GM12878 (cell line): ENCODE data around the gene BBC3. TPM values are rescaled to one million over a fixed set of nuclear protein-coding genes. Genes with fewer than 3 reads are reported as not detected.

Experiments used
- CBFB ChIP-seq: IDR thresholded peaks from 2 replicates; pipeline ENCODE4 v1.6.1; 2016; ENCODE audit warnings: antibody characterized with exemption, low read depth
- CREB1 ChIP-seq: IDR thresholded peaks from 2 replicates; pipeline ENCODE4 v1.6.1; 2012; ENCODE audit warnings: low read depth, mild to moderate bottlenecking, inconsistent platforms
- E2F8 ChIP-seq: fragments of 450-650 bp; IDR thresholded peaks from 2 replicates; pipeline ENCODE4 v1.6.1; 2018; ENCODE audit warnings: mild to moderate bottlenecking, low read depth, moderate library complexity; ENCODE audit not compliant: partially characterized antibody
- ESRRA ChIP-seq: IDR thresholded peaks from 2 replicates; pipeline ENCODE4 v1.6.1; 2012; ENCODE audit warnings: mild to moderate bottlenecking, low read length, improper control_type of control experiment
- IRF3 ChIP-seq: fragments of 450-650 bp; IDR thresholded peaks from 2 replicates; pipeline ENCODE4 v1.6.1; 2014; ENCODE audit warnings: mild to moderate bottlenecking
- LARP7 ChIP-seq: fragments of 450-650 bp; IDR thresholded peaks from 2 replicates; pipeline ENCODE4 v1.6.1; 2017; ENCODE audit warnings: mild to moderate bottlenecking
- MEF2B ChIP-seq: fragments of 450-650 bp; IDR thresholded peaks from 2 replicates; pipeline ENCODE4 v1.6.1; 2018; ENCODE audit warnings: mild to moderate bottlenecking, moderate library complexity; ENCODE audit not compliant: partially characterized antibody, poor library complexity, severe bottlenecking
- RUNX3 ChIP-seq: IDR thresholded peaks from 2 replicates; pipeline ENCODE4 v1.6.1; 2012; ENCODE audit warnings: low read length, inconsistent platforms
- SMAD1 ChIP-seq: fragments of 450-650 bp; IDR thresholded peaks from 2 replicates; pipeline ENCODE4 v1.6.1; 2018; ENCODE audit warnings: mild to moderate bottlenecking, low read depth; ENCODE audit not compliant: partially characterized antibody
- YBX1 ChIP-seq: fragments of 450-650 bp; IDR thresholded peaks from 2 replicates; pipeline ENCODE4 v1.6.1; 2016; ENCODE audit warnings: antibody characterized with exemption
- ZBED1 ChIP-seq: IDR thresholded peaks from 2 replicates; pipeline ENCODE4 v1.6.1; 2016; ENCODE audit warnings: borderline replicate concordance
- ZBTB11 ChIP-seq: fragments of 450-650 bp; formaldehyde crosslinking; IDR thresholded peaks from 2 replicates; pipeline ENCODE4 v1.5.0; 2022; ENCODE audit warnings: mild to moderate bottlenecking, missing genetic modification characterization
- ZSCAN29 ChIP-seq: fragments of 450-650 bp; IDR thresholded peaks from 2 replicates; pipeline ENCODE4 v1.6.1; 2017; ENCODE audit warnings: mild to moderate bottlenecking, moderate library complexity
- ZZZ3 ChIP-seq: IDR thresholded peaks from 2 replicates; pipeline ENCODE4 v1.6.1; 2011; ENCODE audit warnings: low read depth; ENCODE audit not compliant: control insufficient read depth, insufficient read length
- polyA plus RNA-seq, 11 experiments: library from polyadenylated mRNA; depleted of rRNA in 4 of 11; unstranded in 6 of 11; stranded (reverse) in 5 of 11; fragments of >200 nt; fragmentation: Nextera tagmentation in 4 of 11; fragmentation: Illumina TruSeq in 1 of 11; extraction: Ambion mirVana in 4 of 11; extraction: Trizol in 1 of 11; gene quantifications; 1 replicate in 1 of 11; 2 replicates in 10 of 11; pipeline versions ENCODE4 v1.2.1 to v1.2.3, GENCODE V29; 2011 to 2016; ENCODE audit warnings: inconsistent platforms in 2 of 11, missing spikeins in 2 of 11, low read depth in 1 of 11
- total RNA-seq, 4 experiments: library from RNA; depleted of rRNA in 3 of 4; stranded (reverse); fragments of >200 nt in 3 of 4; fragmentation: Illumina TruSeq in 1 of 4; extraction: Trizol in 1 of 4; gene quantifications; 2 replicates each; pipeline versions ENCODE4 v1.2.1 to v1.2.3, GENCODE V29; 2013 to 2021
- TF ChIP-seq, protein P1 (sequence below): fragments of 150-350 bp; IDR thresholded peaks from 2 replicates; pipeline ENCODE4 v1.6.1; 2014; ENCODE audit warnings: mild to moderate bottlenecking, low read depth, low read length
- TF ChIP-seq, protein P2 (sequence below): fragments of 450-650 bp; IDR thresholded peaks from 2 replicates; pipeline ENCODE4 v1.6.1; 2016; ENCODE audit warnings: mild to moderate bottlenecking

The BBC3 gene
- total and polyA plus RNA-seq, 10 of the 15 experiments (the other 5 are each of a cell fraction or from before 2014, with no cell fraction given): 0.10 to 17.9 (median 7.5) TPM

DNA sequence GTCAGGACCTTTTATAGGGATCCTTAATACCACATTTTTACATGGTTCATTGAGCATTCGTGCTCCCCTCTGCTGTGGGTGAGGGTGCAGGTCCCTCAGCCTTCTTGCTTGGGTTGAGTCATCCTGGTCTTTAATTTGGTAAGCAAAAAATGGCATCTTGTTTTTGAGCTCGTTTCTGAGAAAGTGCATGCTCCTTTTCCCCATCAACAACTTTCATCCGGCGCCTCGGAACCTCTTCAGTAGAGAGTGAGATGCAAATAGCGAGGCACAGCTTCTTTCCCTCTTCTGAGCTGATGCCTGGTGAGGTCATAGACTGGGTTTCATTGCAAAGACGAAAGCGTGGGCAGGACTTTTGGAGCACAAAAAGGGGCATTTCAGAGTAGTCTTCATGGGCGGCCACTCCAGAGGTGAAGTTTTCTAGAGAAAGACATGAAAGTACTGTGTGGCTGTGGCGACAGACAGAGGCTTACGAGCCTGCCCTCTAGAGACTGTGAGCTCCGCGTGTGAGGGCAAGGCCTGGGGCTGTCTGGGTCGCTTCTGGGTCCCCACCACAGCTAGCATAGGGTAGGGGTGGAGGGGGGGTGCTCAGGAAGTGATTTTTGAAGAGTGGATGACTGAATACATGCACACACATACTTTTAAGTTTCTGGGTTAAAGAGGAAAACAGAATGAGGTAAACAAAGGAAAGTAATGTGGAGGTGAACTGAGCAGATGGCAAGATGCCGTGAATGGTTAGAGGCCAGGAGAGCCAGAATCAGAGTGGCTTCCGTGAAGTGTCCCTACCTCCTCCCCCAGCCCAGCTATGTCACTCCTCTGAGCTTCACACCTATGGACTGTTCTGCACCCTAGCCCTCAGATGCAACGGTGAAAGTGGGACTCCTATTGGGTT lies 44.3 kb downstream of the BBC3 start (continued):
- TF ChIP-seq, protein P1, sequence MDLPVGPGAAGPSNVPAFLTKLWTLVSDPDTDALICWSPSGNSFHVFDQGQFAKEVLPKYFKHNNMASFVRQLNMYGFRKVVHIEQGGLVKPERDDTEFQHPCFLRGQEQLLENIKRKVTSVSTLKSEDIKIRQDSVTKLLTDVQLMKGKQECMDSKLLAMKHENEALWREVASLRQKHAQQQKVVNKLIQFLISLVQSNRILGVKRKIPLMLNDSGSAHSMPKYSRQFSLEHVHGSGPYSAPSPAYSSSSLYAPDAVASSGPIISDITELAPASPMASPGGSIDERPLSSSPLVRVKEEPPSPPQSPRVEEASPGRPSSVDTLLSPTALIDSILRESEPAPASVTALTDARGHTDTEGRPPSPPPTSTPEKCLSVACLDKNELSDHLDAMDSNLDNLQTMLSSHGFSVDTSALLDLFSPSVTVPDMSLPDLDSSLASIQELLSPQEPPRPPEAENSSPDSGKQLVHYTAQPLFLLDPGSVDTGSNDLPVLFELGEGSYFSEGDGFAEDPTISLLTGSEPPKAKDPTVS: no peak
- TF ChIP-seq ZZZ3 (no peak), RUNX3 (peak; percentile 49), ESRRA (no peak), SMAD1 (no peak), IRF3 (no peak), CBFB (0 out of 2 replicates have a peak, but pooled peaks have one; percentile 15), CREB1 (peak; percentile 91), MEF2B (peak; percentile 71), LARP7 (no peak), E2F8 (no peak), YBX1 (no peak), ZSCAN29 (no peak), ZBTB11 (no peak), ZBED1 (no peak)
- TF ChIP-seq, protein P2, sequence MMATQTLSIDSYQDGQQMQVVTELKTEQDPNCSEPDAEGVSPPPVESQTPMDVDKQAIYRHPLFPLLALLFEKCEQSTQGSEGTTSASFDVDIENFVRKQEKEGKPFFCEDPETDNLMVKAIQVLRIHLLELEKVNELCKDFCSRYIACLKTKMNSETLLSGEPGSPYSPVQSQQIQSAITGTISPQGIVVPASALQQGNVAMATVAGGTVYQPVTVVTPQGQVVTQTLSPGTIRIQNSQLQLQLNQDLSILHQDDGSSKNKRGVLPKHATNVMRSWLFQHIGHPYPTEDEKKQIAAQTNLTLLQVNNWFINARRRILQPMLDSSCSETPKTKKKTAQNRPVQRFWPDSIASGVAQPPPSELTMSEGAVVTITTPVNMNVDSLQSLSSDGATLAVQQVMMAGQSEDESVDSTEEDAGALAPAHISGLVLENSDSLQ: no peak
